ENCODE data around the gene KIF21B.

DNA sequence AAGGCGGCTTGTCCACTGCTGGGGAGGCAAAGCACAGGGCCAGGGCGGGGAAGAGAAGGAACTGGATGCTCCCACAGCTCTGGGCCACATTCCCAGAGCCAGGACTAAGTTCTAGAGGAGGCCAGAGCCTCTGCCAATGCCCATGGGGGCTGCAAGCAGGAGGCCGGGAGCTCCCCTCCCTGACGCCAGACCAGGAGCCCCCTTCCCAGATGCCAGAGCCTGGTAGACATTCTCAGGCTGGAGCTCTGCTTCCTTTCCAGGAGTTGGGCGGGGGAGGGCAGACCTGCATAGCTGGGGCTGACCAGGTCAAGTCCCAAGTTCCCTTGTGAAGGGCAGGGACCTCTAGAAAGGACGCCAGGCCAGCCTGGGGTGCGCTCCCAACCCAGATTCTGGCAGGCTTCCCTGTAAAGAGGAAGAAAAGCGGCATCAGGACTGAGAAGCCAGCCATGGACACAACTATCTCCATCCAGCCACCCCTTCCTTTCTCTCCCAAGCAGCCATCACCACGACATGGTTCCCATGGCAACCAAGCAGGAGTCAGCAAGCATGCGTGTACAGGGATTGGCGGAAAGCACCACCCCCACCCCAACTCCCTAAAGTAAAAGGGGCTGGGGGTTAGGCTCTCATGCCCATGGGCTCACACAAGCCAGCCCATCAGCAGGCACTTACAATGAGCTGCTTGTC, 13.4 kb downstream of the KIF21B start:
- TF ChIP-seq, protein P1, sequence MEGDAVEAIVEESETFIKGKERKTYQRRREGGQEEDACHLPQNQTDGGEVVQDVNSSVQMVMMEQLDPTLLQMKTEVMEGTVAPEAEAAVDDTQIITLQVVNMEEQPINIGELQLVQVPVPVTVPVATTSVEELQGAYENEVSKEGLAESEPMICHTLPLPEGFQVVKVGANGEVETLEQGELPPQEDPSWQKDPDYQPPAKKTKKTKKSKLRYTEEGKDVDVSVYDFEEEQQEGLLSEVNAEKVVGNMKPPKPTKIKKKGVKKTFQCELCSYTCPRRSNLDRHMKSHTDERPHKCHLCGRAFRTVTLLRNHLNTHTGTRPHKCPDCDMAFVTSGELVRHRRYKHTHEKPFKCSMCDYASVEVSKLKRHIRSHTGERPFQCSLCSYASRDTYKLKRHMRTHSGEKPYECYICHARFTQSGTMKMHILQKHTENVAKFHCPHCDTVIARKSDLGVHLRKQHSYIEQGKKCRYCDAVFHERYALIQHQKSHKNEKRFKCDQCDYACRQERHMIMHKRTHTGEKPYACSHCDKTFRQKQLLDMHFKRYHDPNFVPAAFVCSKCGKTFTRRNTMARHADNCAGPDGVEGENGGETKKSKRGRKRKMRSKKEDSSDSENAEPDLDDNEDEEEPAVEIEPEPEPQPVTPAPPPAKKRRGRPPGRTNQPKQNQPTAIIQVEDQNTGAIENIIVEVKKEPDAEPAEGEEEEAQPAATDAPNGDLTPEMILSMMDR (IDR thresholded peaks at IDR 0.05): no peak
- no peak for TF ChIP-seq POLR2A (IDR thresholded peaks at IDR 0.05)

Data from uterus (tissue), 2 donors.